GM23338 (cell line): Measurements from ENCODE around the gene NINJ2.

Experiments
- CTCF ChIP-seq, 2 experiments: fragments of 200-600 bp in 1 of 2; sonication (generic) in 1 of 2; conservative IDR thresholded peaks; 2 replicates each; pipeline versions ENCODE4 v1.5.1 to v1.6.1; 2016 to 2017; ENCODE audit warnings: antibody characterized with exemption in 2 of 2, low read depth in 2 of 2, mild to moderate bottlenecking in 2 of 2, moderate library complexity in 1 of 2
- EZH2phosphoT487 ChIP-seq: fragments of 200-600 bp; sonication (generic); IDR thresholded peaks from one replicate; pipeline ENCODE4 v1.8.1; 2018; ENCODE audit warnings: antibody characterized with exemption; ENCODE audit not compliant: unreplicated experiment
- JUNB ChIP-seq: IDR thresholded peaks from one replicate; pipeline ENCODE4 v1.6.1; 2016; ENCODE audit warnings: antibody characterized with exemption; ENCODE audit not compliant: unreplicated experiment
- POLR2AphosphoS5 ChIP-seq: IDR thresholded peaks from 2 replicates; pipeline ENCODE4 v1.6.1; 2016; ENCODE audit warnings: antibody characterized with exemption, low read depth
- REST ChIP-seq: IDR thresholded peaks from one replicate; pipeline ENCODE4 v1.6.1; 2018; ENCODE audit warnings: antibody characterized with exemption; ENCODE audit not compliant: unreplicated experiment

DNA sequence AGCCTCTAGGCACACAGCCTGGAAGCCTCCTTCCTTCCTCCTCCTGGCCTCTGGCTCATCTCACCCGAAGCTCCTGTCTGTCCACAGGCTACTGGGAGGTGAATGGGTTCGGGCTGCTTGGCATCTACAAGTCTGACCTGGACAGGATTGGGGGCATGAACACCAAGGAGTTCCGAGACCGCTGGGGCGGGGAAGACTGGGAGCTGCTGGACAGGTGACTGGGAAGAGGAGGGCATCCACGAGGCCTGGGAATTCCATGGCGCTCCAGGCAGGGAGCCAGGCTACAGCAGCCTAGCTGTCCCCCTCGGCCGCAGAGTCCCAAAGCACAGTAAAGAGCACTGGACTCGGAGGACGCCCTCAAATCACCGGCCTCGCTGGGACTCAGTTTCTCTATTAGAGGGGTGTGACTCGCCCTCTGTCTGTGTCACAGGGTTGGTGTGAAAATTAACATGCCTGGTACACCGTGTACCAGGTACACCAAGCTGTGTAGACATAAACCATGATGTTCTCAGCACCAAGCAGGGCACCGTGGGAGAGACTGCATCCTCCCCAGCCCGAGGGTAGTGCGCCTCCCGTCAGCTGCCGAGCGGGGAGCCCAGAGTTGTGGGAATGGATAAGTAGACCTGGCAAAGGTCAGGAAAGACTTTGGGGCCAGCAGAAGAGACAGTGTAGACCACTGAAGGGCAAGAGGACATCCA is 103.9 kb downstream of the NINJ2 start:
- no peak for TF ChIP-seq CTCF (conservative IDR thresholded peaks at IDR 0.05; ENCODE audit: low read depth in 2 of 2)
- no peak for TF ChIP-seq EZH2phosphoT487
- no peak for TF ChIP-seq REST
- TF ChIP-seq POLR2AphosphoS5 = no peak
- TF ChIP-seq JUNB = no peak
